HG02623 (cell line): ENCODE results near the gene LRRC46.

Experiments used
- ATAC-seq: cut with Tn5 transposase; IDR thresholded peaks from one replicate; pipeline ENCODE4 v1.9.1; 2021; ENCODE audit warnings: moderate library complexity; ENCODE audit not compliant: unreplicated experiment

LRRC46 gene

GRCh38 chr17:47850692-47851573 lies 19.5 kb downstream of the LRRC46 start, which contains the start of gene SP6:
SP6 (minus strand) TSS chr17:47851163; CDS start chr17:47848429, 2,734 bp downstream.
- ATAC-seq, result no peak

DNA sequence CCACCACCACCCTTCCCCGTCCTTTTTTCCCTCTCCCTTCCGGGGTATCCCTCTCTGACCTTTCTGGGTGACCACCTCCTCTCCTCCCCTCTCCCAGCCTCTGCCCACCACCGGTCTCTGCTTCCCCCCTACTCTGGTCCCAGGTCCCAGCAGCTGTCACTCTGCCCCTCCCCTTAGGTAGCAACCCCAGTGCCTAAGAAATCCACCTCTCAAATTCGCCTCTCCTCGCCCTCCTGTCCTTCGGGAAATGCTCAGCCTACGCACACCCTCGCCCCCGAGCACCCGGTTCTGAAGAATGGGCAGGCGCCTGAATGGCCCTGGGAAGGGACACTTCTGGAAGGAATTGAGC lies 20.3 kb downstream of the LRRC46 start:
- no peak for ATAC-seq

- no peak for ATAC-seq
Observed at GRCh38 chr17:47852113-47852949, 20.9 kb downstream of the LRRC46 start.

DNA sequence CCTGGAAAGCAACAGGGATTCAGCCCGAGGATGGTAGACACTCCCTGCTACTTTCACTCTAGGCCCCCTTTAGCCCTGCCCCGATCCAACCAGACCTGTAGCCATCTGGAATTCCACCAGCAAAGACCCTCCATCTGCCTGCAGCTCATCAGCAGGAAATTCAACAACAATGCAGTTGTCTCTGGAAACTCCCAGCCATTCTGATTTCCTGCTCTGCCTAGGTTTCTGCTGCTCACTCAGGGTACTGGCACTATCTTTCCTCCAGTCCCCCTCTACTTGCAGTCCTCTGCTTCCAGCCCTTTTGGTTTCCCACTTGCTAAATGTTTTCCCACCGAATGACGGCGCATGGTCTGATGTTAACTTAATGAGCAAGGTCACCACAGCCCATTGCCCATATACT lies 22.1 kb downstream of the LRRC46 start:
- no peak for ATAC-seq

DNA sequence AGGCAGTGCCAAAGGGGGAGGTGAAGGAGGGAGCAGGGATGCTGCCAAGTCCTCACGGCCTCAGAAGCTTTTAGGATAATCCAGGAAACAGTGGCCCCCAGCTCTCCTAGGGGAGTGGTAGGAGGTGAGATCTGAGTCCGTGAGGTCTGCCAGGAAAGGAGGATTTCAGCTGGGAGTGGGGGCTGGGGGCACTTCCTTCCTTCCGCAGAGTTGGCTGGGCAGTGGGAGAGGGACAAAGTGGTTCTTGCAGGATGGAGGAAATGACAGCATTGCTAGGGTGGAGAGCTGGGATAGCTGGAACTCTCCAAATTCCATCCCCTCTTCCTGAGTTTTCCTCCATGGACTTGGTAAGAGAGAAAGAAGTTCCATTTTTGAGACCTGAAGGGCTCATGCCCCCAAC lies 24.3 kb downstream of the LRRC46 start:
- ATAC-seq, result no peak

DNA sequence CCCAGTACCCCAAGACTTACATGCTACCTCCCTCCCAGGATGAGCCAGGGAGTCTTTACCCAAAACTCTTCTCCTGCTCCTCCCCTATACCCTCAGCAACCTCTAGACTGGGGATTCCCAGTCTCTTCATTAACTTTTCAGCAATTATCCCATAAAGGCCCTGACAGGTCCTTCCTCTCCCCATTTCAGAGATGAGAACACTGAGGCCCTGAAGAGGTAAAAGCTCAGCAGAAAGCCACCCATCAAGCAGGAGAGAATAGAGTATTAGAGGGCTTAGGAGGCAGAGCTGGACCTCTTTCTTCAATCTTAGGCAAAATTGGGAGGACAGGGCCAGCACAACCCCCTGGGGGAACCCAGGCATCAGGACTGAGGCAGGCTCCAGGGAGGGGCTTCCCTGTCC lies 25.4 kb downstream of the LRRC46 start:
- no peak for ATAC-seq

- ATAC-seq, result no peak
Observed at GRCh38 chr17:47857551-47858455, 26.3 kb downstream of the LRRC46 start.

DNA sequence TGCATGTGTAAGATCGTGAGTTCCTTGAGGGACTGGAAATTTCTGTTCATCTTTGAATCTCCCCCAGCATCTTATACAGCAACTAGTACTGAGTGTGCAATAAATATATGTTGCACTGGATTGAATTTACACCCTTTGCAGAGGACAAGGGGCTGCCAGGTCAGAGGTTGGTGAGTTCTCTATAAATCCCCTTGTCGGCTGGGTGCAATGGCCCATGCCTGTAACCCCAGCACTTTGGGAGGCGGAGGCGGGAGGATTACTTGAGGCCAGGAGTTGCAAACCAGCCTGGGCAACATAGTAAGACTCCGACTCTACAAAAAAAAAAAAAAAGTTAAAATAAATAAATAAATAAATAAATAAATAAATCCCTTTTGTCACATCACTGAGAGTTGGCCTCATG lies 28.9 kb downstream of the LRRC46 start:
- no peak for ATAC-seq

GRCh38 chr17:47862621-47863440 lies 31.4 kb downstream of the LRRC46 start:
- no peak for ATAC-seq

GRCh38 chr17:47864791-47865216 lies 33.3 kb downstream of the LRRC46 start:
- no peak for ATAC-seq

DNA sequence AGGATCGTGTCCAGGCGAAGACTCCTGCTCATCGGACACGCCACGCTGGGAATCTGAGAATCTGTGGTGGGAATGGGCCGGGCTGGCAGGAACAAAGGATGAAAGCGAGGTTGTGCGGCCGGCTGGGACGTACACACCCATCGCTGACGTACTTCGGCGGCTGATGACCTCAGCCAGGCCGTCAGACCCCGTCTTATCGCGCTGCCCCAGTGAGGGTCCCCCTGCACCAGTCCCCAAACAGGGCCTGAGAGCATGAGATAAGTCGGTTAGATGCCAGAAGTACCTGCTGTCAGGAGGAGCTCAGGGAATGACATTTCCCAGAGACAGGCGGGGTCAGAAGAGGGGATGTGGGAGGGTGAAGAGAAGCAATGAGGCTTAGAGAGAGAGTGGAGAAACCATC lies 35.5 kb downstream of the LRRC46 start:
- ATAC-seq, result no peak

- no peak for ATAC-seq
Observed at GRCh38 chr17:47867813-47868533, 36.5 kb downstream of the LRRC46 start.

DNA sequence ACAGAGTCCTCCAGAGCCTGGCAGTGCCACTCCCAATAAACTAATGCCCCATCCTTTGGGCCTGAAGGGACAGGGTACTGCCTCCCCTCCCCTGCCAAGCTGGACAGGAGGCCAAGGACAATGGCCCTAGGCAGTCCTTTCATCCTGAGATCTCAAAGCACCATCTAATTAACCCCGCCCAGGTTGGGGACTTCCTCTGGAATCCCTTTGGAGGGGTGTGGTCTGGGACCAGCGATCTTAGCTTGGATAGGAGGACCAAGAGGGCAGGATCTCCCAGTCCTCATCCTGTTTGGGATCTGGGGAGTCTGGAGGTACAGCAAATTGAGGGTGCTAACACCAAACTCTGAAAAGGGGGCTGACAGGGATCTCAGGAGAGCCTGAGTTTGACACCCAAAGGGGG lies 37.6 kb downstream of the LRRC46 start:
- ATAC-seq, result no peak

DNA sequence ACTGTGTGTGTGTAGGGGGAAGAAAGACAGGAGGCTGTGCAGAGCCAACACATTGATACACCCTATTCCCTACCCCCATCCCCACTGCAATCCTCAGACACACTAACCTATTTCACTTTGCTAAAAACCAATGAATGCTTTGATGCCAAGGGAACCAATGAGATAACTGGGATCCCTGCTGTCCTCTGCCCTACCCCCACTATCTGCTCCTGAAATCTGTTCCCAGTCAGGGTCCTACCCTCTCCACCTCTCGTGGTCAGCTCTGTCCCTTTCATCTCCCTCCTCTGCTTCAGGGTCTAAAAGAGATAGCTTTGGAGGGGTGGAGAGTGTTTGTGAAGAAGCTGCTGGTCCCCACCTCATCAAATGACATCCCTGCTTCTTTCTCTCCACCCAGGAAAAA lies 38.6 kb downstream of the LRRC46 start:
- no peak for ATAC-seq

DNA sequence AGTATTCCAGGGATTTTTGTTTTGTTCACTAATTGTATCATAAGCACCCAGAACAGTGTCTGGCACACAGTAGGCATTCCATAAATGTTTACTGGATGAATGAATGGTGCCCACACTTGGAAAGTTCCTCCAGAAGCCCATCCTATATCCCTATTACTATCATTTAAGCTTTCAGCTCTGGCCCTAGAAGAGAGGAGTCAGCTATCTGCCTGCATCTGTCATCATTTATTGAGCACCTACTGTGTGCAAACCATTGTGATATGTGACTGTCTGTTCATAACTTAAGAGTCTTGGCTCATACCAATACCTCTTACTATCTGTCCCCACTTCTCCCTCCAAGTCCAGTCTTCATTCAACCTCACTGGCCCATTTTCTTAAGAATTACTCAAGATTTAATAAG lies 39.6 kb downstream of the LRRC46 start:
- no peak for ATAC-seq

DNA sequence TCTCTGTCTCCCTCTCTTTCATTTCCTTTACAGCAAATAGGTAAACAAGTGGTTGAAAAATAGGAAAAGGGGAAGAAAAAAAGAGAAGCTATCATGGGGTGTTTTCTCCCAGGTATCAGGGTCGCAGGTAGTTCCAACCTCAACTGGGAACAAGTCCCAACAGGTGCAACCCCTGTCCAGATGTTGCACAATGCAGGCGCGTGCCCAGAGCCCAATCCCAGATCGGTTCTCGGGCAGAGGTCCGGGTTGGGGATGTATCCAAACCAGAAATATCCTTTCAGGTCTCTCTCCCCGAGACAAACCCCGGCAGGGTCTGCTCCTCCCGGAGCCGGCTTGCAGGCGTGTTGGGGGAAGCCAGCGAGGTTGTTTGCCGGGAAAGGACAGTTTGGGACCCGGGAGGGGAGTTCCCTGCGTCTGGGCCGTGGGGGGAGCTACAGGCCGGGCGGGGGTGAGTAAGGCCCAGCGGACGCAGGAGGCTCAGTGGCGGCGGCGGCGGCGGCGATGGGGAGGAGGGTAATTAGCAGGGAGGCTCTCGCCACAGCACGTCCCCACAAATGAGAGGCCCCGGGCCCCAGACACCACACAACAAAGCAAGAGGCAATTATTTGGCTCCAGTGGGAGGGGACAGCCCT lies 40.7 kb downstream of the LRRC46 start:
- no peak for ATAC-seq

DNA sequence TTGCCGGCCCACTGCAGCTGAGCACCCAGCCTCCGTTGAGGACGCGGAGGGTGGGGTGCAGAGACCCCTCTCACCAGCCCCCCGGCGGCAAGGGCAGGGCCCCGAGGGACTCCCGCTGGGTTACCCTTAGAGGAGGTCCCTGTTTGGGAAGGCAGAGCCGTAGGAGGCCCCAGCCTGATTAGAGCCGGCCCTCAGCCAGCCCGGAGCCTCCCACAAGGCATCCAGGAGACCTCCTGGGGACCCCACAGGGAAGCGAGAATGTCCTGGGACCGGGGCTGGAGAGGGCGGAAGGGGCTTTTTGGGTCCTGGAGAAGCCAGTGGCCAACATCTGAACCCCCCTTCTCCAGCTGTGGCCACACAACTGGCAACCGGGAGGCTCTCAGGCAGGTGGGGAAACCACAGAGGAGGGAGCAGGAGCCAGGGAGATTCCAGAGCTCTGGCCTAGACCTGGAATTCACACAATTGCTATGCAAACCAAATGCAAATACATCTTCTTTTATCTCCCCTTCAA lies 41.2 kb downstream of the LRRC46 start:
- ATAC-seq, result no peak

GRCh38 chr17:47873200-47874090 lies 42.0 kb downstream of the LRRC46 start:
- ATAC-seq, result no peak
